HL-60/S4 treated with phorbol 12-myristate 13-acetate at 8.2 ng/mL for 4 days and 3 days (cell line): Measurements from ENCODE around the gene CAP1.

Experiments
- in situ Hi-C: fragments of 300-500 bp; cut with MboI; formaldehyde crosslinking; loops from 2 replicates; pipeline ENCODE4 v1.15.0; 2022; ENCODE audit warnings: low sequenced_read_pairs

CAP1 gene

GRCh38 chr1:40094466-40095110 lies 54.1 kb downstream of the CAP1 start:
- in situ Hi-C loops = no loop called here

- in situ Hi-C loops = no loop called here
Observed at GRCh38 chr1:40095806-40096205, 55.3 kb downstream of the CAP1 start.

- in situ Hi-C loops = no loop called here
Observed at GRCh38 chr1:40096646-40096976, 56.1 kb downstream of the CAP1 start.

GRCh38 chr1:40096977-40097782 lies 56.7 kb downstream of the CAP1 start, which contains the start of gene PPT1:
Gene PPT1 (minus strand): TSS chr1:40097252. CDS start chr1:40097238, 14 bp downstream.
- in situ Hi-C loops = no loop called here

- in situ Hi-C loops = no loop called here
Observed at GRCh38 chr1:40102038-40102437, 61.5 kb downstream of the CAP1 start.

GRCh38 chr1:40102896-40103295 lies 62.4 kb downstream of the CAP1 start:
- in situ Hi-C loops = no loop called here

- in situ Hi-C loops = no loop called here
Observed at GRCh38 chr1:40105028-40105427, 64.5 kb downstream of the CAP1 start.

GRCh38 chr1:40107290-40107959 lies 66.9 kb downstream of the CAP1 start:
- in situ Hi-C loops = no loop called here

- in situ Hi-C loops = no loop called here
Observed at GRCh38 chr1:40110389-40110788, 69.9 kb downstream of the CAP1 start.

- in situ Hi-C loops = no loop called here
Observed at GRCh38 chr1:40114400-40114799, 73.9 kb downstream of the CAP1 start.

GRCh38 chr1:40120128-40120527 lies 79.6 kb downstream of the CAP1 start:
- in situ Hi-C loops = no loop called here
